HUDEP-2 (cell line): Measurements from ENCODE around the gene TMEFF2.

Experiments used
- DNase-seq, 76 experiments: peaks; one replicate each; lab custom pipeline; 2025; ENCODE audit not compliant: unreplicated experiment in 76 of 76; lab: John Stamatoyannopoulos, UW

Gene TMEFF2, protein sequence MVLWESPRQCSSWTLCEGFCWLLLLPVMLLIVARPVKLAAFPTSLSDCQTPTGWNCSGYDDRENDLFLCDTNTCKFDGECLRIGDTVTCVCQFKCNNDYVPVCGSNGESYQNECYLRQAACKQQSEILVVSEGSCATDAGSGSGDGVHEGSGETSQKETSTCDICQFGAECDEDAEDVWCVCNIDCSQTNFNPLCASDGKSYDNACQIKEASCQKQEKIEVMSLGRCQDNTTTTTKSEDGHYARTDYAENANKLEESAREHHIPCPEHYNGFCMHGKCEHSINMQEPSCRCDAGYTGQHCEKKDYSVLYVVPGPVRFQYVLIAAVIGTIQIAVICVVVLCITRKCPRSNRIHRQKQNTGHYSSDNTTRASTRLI

DNA sequence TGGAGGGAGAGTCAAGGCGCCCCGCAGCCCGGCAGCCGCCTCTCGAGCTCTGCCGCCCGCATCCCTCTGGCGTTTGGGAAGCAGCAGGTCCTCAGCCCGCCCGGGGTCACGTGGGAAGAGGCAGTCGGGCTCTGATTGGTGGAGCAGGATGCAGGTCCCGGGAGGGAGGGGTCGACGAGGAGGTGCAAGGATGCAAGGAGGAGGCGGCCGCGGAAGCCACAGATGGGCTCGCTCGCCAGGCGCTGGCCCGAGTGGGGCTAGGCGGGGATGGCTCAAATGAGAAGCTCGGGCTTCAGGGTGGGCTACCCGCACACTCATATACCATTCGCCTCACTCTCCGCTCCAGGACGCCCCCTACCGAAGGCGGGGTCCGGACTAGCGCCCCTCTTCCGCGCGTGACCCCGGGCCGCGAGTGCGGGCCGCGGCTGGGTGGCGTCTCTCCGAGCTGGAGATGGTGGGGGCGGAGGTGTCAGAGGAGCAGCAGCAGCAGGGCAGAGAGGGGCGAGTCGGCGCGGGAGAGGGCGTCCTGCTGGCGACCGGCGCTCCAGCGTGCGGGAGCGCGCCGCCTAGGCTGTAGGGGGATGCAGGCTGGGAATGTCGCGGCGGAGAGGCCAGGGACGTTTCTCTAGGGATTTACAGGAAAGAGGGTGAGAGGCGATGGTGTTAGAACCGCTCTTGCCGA lies at the start of gene TMEFF2:
TSS of gene TMEFF2 (minus strand) at position 68 of the 682 bp plus-strand sequence. CDS start 409 bp downstream, outside the sequence.
- no peak for DNase-seq

DNA sequence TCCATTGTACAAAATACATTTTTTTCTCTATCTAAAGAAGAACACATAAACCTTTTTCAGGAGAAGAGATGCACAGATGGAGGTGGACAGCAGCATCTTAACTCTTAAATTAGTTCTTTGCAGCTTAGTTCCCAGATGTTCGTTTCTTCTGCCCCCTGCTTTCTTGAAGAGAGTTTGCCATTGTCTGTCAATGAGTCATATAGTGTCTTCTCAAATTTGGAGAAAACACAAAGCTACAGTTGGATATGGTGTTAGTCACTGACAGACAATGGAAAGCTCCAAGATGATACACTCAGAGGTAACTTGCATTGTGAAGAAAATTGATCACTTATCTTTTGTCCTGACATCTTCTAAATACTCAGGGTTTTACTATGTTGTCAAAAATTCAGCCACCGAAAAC lies 48.8 kb upstream of the TMEFF2 start:
- DNase-seq: no peak

DNA sequence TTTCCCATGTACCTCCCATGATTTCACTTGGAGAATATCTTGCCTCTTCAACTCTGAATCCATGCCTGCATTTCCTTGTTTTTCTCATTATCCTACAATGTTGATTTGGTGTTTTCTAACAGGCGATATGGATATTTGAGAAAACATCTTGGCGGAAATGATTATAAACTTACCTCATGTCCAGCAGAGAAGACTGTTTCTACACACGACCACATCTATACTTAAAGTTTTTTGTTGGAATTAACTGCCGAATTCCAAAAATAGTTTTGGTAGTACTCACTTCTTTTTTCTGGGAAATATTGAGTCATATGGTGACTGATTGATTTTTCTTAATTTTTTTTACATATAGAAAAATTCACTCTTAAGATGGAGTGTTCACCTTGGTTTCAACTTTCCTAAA lies 41.4 kb upstream of the TMEFF2 start:
- DNase-seq: no peak

DNA sequence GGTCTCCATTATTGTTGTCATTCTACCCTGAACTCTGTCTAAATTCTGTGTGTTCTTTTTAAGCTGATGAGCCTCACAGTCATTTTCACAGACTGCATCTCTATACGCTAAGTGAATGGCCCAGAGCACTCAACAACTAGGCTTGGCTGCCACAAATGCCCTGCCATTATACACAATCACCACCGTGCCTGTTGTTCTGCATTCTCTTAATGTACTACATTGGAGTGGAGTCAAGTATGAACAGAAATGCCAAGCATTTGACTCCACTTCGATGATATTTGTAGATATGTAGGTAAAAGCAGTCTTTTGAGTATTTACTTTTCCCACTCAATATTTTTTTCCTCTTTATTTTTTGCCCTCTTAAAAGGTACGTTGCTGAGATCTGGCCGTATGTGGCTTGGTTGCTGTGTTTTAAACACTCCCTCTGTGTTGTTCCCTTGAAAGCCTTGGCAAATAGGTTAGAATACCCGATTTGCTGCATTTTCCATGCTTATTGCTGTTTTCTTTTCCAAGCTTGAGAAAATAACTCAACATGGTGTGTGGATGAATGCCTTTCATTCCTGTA lies 36.2 kb upstream of the TMEFF2 start:
- no peak for DNase-seq

DNA sequence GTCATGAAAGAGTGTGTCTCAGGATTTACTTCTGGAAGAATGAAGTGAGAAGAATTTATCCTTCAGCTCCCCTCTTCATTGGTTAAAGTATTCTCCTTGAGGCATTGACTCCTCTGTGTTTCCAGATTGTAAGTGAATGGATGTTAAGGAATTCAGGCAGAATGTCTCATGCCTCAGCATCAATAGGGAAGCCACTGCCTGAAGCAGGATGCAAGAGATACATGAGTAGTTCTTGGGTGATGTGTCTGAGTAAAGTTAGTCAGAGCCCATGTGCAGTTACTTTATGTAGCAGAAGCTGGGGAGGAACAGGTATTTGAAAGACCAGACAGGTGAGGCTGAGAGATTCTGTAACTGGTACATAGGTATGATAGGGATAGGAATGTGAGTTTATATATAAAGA lies 34.0 kb upstream of the TMEFF2 start:
- no peak for DNase-seq

DNA sequence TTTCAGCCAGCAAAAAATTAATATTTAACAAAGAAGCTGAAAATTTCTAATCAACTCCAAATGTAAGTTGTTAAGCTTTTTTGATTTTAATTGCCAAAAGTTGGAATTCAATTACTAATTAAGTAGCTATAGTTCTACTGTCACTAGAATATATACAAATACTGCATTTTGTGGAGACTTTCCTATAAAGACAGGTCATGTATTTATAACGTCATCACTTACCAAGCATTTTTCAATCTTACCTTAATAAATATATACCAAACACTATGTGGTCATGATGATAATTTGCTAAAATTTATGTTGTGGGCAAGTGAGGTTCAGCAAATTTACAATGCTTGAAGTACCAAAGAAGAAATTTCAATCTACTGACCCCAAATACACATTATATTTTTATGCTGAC lies 24.2 kb upstream of the TMEFF2 start:
- DNase-seq: no peak

DNA sequence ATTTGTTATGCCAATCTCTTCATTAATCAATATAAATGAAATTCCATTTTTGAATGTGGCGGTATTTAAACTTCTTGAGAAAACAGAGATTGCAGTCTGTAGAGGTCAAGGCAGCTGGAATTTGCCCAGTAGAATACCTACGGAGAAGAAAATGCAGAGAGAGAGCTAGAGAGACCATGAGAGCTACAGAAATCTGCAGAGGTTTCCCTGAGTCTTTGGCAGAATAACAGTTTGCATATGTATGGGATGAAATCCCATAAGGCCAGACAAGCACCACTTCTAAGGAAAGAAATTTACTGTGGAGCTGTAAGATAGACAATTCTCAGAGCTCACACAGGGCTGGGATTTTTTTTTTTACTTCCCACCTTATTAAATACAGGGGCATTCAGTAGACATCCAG lies 23.6 kb upstream of the TMEFF2 start:
- DNase-seq: no peak

DNA sequence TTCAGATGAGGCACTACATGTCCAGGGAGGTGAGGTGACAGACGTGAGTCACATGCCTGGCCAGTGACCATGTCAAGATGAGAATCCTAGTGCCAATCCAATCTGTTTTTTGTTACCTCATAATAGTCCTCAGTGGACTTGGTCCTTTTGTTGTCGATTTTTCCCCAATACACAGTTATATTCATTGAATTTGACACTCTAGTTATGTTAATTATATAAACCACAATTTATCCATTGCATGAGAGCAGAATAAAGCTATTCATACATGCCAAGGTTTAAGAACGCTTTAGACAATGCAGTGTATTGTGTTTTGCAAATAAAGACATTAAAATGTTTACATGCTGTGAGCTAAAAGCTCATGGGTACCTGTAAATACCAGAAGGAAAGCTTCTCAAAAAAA lies 21.6 kb upstream of the TMEFF2 start:
- DNase-seq: no peak

DNA sequence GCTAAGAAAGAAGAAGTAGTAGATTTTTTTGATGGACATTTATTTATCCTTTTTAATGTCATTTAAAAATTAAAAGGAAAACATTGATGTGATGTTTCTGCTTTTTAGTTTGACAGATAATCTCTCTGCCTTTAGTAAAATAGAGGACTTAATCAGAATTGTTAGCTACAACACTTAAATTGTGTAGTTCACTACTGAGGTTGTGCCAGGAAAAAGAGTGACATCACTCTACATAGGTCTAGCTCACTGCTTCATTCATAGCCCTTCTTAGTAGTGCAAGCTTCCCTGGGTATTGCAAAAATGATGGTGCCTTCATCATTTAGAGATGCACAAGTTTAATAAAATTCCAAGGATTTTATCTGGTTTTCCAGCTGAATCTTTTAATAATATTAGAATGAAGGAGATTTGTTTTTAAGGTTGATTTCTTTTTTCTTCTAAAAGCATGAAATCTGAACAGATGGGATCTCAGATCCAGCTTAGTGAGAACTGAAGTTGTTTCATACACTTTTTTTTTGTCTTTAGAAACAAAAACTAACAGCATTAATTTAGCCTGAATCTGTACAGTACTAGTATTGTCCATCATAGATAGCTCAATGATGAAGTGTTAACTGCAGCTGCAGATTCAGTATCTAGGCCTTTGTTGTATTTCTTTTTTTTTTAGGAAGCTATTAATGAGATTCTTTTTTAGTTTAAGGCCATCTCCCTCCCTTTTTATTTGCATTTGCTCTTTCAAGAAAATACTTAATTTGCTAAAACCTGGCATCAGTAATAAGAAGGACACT lies 20.6 kb upstream of the TMEFF2 start:
- DNase-seq: no peak

DNA sequence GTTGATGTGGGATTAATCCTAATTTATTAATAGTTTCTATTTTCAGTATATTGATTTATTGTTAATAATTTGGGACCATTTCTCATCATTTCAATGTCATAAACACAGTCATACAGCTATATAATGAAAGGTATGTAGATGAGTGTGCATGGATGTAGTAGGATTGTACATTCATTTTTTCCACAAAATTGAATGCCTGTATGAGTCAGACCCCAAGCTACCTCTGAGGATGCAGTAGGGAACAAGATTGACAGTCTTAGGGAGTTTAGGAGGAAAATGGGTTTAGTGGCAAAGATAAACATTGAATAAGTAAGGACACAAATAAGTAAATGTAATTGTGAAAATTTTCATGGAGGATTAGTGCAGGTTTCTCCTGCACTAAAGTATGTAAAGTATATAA lies 14.1 kb upstream of the TMEFF2 start:
- no peak for DNase-seq

DNA sequence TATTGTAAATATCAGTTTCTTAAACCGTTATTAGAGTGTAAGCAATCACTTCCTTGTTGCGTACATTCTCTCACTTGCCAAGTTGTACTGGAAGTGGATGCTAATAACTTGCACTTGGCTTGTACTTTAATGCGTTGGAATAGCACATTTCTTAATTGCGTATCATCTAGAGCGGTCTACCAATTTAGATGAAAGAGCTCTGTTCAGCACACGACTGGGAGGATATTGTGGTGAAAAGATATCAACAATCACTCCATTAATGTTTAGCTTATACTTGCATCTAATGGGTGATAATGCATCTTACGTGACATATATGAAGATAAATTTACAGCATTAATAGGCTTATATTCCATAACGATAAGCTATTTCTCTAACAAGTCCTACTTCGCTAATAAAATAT lies 11.7 kb upstream of the TMEFF2 start:
- no peak for DNase-seq

DNA sequence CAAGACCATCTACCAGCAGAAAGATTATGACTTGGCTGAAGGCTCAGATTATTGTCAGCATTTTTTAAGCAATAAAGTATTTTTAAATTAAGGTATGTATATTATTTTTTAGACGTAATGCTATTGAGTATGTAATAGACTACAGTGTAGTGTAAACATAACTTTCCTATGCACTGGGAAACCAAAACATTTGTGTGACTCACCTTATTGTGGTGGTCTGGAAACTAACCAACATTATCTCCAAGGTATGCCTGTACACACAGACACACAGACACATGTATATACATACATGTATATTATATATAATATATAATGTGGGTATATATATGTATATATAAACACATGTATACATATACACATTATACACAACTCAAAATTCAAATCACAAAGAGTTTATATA lies 9.1 kb upstream of the TMEFF2 start:
- DNase-seq: no peak

DNA sequence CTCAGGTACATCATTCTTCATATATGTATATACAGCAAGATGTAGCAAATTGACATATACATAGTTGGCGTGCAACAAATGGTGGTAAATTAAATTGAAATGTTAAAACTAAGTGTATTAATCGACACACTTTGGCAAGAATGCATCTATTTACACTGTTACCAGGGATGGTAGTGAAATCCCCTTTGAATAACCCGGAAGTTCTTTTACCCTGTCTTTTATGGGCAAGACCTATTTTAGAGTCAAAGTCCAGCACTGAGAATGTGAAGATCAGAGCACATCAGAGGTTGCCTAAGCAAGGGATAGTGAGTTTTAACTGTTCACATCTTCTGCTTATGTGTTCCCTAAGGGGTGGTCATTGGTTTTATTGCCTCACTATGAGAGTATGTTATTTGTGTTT lies 7.6 kb upstream of the TMEFF2 start:
- DNase-seq: no peak

DNA sequence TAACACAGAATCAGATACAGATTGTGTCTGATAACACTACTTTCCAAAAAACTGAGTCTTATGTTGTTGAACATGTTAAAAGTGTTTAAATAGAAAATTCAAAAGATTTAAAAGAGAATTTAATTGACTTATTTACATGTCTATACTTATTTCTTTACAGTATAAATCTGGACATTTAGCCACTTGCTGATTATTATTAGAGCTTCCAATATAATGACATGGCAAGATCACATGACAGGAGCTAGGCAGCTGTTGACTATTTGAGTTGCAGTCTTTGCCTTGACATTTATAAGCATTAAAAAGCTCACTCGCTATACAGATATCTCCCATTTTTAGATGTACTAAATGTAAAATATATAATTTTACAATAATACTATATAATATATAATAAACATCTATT lies 6.4 kb upstream of the TMEFF2 start:
- DNase-seq: no peak

DNA sequence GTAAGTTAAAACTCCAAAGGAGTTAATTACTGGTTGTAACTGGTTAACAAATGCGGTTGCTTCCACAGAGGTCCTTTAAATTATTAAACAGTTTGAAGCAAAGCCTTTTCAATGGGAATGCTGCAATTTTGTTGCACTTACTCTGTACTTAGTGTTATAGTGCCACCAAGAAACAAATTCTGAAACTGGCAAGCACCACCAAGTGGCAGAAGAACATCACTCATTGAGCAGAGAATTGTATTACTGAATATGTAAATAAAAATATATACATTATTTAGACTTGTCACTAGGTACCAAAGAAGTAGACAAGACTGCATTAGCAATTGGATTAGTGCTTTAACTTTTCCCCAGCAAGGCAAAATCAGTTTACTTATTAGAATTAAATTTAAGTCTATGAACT lies 2.6 kb upstream of the TMEFF2 start:
- no peak for DNase-seq

DNA sequence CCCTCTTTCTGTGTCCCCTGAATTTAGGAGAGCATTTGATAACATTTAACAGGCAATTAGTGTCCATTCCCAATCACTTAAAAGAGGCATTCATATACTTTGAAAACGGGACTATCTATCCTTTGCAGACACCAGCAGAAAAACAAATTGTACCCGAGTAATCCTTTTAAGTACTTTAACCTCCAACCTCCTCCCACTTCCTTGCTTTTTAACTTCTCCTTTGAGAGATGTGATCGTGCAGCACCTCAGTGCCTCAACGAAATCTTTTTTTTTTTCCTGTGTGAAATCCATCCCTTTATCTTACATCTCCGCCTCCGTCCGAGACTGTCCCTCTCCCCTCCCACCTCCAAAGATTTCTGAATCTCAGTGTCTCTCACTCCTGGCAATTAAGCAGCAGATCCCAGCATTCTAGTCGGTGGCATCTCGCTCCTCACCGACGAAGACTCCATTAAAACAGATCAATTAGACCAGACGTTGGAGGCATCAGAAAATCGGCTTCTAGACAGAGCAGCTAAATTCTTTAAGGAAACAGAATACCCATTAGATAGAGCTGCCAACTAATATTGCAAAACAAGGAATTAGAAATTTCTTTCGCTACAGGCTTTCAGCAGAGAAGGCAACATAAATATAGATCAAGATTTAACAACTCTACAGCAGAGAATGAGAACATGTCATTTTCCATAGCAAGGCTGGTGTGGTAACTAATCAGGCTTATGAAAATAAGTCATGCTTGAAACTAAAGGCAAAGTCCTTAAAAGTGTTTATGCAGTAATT lies 1.9 kb upstream of the TMEFF2 start:
- no peak for DNase-seq

DNA sequence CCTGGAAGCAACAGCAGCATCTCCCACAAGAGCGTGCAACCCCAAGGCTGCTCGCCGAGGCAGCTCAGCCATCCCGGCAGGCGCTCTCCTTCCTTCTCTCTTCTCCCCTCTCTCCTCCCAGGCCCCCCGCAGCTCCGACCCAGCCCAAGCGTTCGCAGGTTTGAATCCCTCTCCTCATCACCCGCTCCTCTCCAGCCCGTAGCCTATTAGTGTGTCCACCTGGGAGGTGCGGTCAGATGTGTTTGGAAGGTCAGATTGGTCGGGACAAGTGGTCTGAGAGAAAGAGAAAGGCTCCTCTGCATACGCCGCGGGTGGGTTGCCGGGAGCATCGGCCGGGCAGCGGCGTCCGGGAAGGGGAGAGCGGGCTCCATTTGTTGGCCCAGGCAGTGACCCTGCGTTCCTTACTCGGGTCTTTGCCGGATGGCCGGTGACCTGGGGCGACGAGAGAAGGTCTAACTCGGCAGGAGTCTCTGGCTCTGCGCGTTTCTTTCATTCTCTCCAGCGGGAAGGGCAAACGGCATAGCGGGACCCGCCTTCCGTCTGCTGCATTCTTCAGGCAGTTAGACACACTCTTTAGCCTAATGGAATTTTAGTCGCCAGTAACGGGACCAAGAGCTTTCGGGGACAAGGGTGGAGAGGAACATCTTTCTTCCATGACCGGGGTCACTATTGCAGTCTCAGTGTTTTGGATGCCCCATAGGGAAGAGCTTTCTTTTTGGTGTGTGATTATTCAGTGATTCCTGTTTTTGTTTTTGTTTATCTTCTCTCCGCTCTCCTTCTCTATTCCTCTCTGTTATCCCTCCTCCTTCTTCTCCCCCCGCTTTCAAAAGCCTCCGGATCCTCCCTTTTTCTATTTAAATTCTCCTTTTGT lies 1.1 kb upstream of the TMEFF2 start:
- DNase-seq: no peak

DNA sequence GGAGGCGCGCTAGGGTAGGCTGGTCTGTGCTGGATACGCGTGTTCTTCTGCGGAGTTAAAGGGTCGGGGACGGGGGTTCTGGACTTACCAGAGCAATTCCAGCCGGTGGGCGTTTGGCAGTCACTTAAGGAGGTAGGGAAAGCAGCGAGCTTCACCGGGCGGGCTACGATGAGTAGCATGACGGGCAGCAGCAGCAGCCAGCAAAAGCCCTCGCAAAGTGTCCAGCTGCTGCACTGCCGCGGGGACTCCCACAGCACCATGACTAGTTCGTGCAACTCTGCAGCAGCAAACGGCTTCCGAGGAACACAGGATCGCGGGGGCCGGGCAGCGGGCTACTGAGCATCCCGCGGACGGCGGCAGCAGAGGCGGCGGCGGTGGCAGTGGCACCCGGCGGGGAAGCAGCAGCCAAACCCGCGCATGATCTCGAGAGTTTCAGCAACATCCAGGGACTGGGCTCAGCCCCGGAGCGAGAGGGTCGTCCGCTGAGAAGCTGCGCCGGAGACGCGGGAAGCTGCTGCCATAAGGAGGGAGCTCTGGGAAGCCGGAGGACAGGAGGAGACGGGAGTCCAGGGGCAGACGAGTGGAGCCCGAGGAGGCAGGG lies 368 bp downstream of the TMEFF2 start:
- DNase-seq: no peak

DNA sequence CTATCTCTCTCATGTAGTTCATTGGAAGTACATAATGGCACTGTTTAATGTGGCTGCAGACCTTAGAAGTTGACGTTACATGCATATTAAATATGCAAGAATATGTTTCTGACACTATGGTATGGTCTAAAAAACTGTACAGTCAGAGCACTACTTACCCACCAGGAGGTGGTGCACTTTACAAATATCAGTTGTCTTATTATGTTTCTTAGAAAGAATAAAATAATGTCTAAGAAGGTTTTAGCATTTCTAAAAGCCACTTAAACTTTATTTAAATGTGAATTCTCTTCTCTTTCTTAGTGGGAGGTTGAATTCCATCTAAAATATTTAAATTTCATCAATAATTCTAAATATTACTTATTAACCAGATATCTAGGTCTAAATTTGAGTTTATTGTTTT lies 4.3 kb downstream of the TMEFF2 start:
- DNase-seq: no peak
